Trophoblast cell (in vitro differentiated cells and primary cell): ENCODE results near the gene PFKFB2.

Source experiments
- DNase-seq, 2 donors: peaks; one replicate each; pipeline ENCODE4 v3.0.0-alpha.2; 2016
- H2AFZ ChIP-seq: 2 replicates; pipeline ENCODE4 v1.6.1; 2013; ENCODE audit warnings: low read length, moderate library complexity, mild to moderate bottlenecking; ENCODE audit not compliant: insufficient read depth, poor library complexity
- H2AK5ac ChIP-seq: 2 replicates; pipeline ENCODE4 v1.6.1; 2013; ENCODE audit warnings: mild to moderate bottlenecking, low read length
- H2BK120ac ChIP-seq: 2 replicates; pipeline ENCODE4 v1.6.1; 2013; ENCODE audit warnings: low read length, mild to moderate bottlenecking, moderate library complexity; ENCODE audit not compliant: insufficient read depth, poor library complexity
- H2BK12ac ChIP-seq: 2 replicates; pipeline ENCODE4 v1.6.1; 2013; ENCODE audit warnings: mild to moderate bottlenecking, low read length, moderate library complexity
- H2BK5ac ChIP-seq: 2 replicates; pipeline ENCODE4 v1.6.1; 2013; ENCODE audit warnings: low read length, low read depth, moderate library complexity, mild to moderate bottlenecking; ENCODE audit not compliant: poor library complexity
- H3K14ac ChIP-seq: 2 replicates; pipeline ENCODE4 v1.6.1; 2013; ENCODE audit warnings: mild to moderate bottlenecking, low read length
- H3K18ac ChIP-seq: 2 replicates; pipeline ENCODE4 v1.6.1; 2013; ENCODE audit warnings: mild to moderate bottlenecking, low read length
- H3K23ac ChIP-seq: 2 replicates; pipeline ENCODE4 v1.6.1; 2013; ENCODE audit warnings: low read length
- H3K27ac ChIP-seq: 2 replicates; pipeline ENCODE4 v1.5.1; 2013; ENCODE audit warnings: low read depth, mild to moderate bottlenecking, inconsistent platforms, low read length, moderate library complexity
- H3K27me3 ChIP-seq: 2 replicates; pipeline ENCODE4 v1.6.1; 2013; ENCODE audit warnings: inconsistent platforms, mild to moderate bottlenecking, low read length, moderate library complexity; ENCODE audit not compliant: insufficient read depth
- H3K36me3 ChIP-seq, 2 experiments: 1 replicate in 1 of 2; 2 replicates in 1 of 2; pipeline ENCODE4 v1.6.1; 2013; ENCODE audit warnings: low read length in 2 of 2, mild to moderate bottlenecking in 2 of 2, moderate library complexity in 1 of 2; ENCODE audit not compliant: insufficient read depth in 2 of 2, control insufficient read depth in 1 of 2
- H3K4ac ChIP-seq: 2 replicates; pipeline ENCODE4 v1.6.1; 2013; ENCODE audit warnings: low read depth, mild to moderate bottlenecking, low read length, moderate library complexity
- H3K4me1 ChIP-seq, 2 experiments: 1 replicate in 1 of 2; 2 replicates in 1 of 2; pipeline ENCODE4 v1.6.1; 2013; ENCODE audit warnings: low read length in 2 of 2, mild to moderate bottlenecking in 2 of 2, moderate library complexity in 1 of 2; ENCODE audit not compliant: insufficient read depth in 2 of 2, control insufficient read depth in 1 of 2
- H3K4me2 ChIP-seq: 2 replicates; pipeline ENCODE4 v1.6.1; 2013; ENCODE audit warnings: inconsistent platforms, mild to moderate bottlenecking, low read length, moderate library complexity
- H3K4me3 ChIP-seq: 2 replicates; pipeline ENCODE4 v1.5.1; 2013; ENCODE audit warnings: mild to moderate bottlenecking, low read depth, low read length, inconsistent platforms
- H3K79me1 ChIP-seq: one replicate; pipeline ENCODE4 v1.6.1; 2013; ENCODE audit warnings: low read length
- H3K79me2 ChIP-seq: 2 replicates; pipeline ENCODE4 v1.6.1; 2013; ENCODE audit warnings: low read length, mild to moderate bottlenecking; ENCODE audit not compliant: control insufficient read depth, insufficient read depth, poor library complexity
- H3K9ac ChIP-seq: 2 replicates; pipeline ENCODE4 v1.6.1; 2013; ENCODE audit warnings: mild to moderate bottlenecking, low read length
- H3K9me3 ChIP-seq: 2 replicates; pipeline ENCODE4 v1.6.1; 2013; ENCODE audit warnings: low read depth, mild to moderate bottlenecking, control low read depth, inconsistent platforms, low read length; ENCODE audit not compliant: insufficient read depth
- H4K12ac ChIP-seq: 2 replicates; pipeline ENCODE4 v1.6.1; 2013; ENCODE audit warnings: low read depth, mild to moderate bottlenecking, low read length, moderate library complexity
- H4K8ac ChIP-seq: 2 replicates; pipeline ENCODE4 v1.6.1; 2013; ENCODE audit warnings: low read depth, mild to moderate bottlenecking, low read length, moderate library complexity
- H4K91ac ChIP-seq: one replicate; pipeline ENCODE4 v1.6.1; 2013; ENCODE audit warnings: low read depth, mild to moderate bottlenecking, low read length, moderate library complexity
- WGBS: extraction: QIAGEN DNeasy Blood & Tissue Kit; methylation state at CpG from one replicate; pipeline ENCODE4 v1.1.7; 2013; ENCODE audit warnings: missing lambda C conversion rate; ENCODE audit not compliant: insufficient read length, insufficient coverage; ENCODE audit errors: extremely low coverage; 5-methylcytosine and 5-hydroxymethylcytosine counted together

Gene PFKFB2

GRCh38 chr1:207103892-207104373 lies 50.9 kb downstream of the PFKFB2 start, which contains the start of gene C4BPA:
C4BPA (plus strand) TSS chr1:207104233; CDS start chr1:207113026, 8,793 bp downstream.
- Histone ChIP-seq H2AK5ac (no peak within 1 kb of the TSS), H4K8ac (no peak within 1 kb of the TSS), H2AFZ (no peak within 1 kb of the TSS), H3K79me2 (no peaks in the 10 kb centered on the region), H3K27me3 (no peaks in the 10 kb centered on the region), H3K9me3 (peaks cover 3% of the 10 kb centered on the region), H3K18ac (no peak within 1 kb of the TSS), H3K9ac (no peak within 1 kb of the TSS), H3K79me1 (no peaks in the 10 kb centered on the region), H3K4ac (no peak within 1 kb of the TSS), H3K4me2 (no peak within 1 kb of the TSS), H3K14ac (no peak within 1 kb of the TSS), H3K23ac (no peak within 1 kb of the TSS), H2BK5ac (no peak within 1 kb of the TSS), H3K4me1 (no peaks in the 10 kb centered on the region), H2BK120ac (no peak within 1 kb of the TSS), H3K4me3 (no peak within 1 kb of the TSS), H2BK12ac (no peak within 1 kb of the TSS), H3K27ac (no peak within 1 kb of the TSS), H4K12ac (no peak within 1 kb of the TSS), H3K36me3 (no peaks in the 10 kb centered on the region), H4K91ac (no peak within 1 kb of the TSS)
- no peak for DNase-seq
- WGBS = no CpG with 5 or more reads among the region's 7 CpGs

GRCh38 chr1:207109004-207109403 lies 55.9 kb downstream of the PFKFB2 start:
- WGBS = no CpG with 5 or more reads among the region's 3 CpGs
- Histone ChIP-seq H3K14ac (no peak overlapping the region), H3K27ac (no peak overlapping the region), H3K27me3 (no peaks in the 10 kb centered on the region), H2BK120ac (no peak overlapping the region), H2AFZ (no peak overlapping the region), H3K4me3 (no peak overlapping the region), H3K4me1 (no peaks in the 10 kb centered on the region), H2BK12ac (no peak overlapping the region), H3K79me1 (no peaks in the 10 kb centered on the region), H4K91ac (no peak overlapping the region), H3K9ac (no peak overlapping the region), H4K12ac (no peak overlapping the region), H3K18ac (no peak overlapping the region), H3K23ac (no peak overlapping the region), H4K8ac (no peak overlapping the region), H2BK5ac (no peak overlapping the region), H3K9me3 (no peaks in the 10 kb centered on the region), H3K79me2 (no peaks in the 10 kb centered on the region), H2AK5ac (no peak overlapping the region), H3K36me3 (no peaks in the 10 kb centered on the region), H3K4ac (no peak overlapping the region), H3K4me2 (no peak overlapping the region)
- peak; percentile 83 to 88 for DNase-seq

GRCh38 chr1:207112616-207113296 lies 59.7 kb downstream of the PFKFB2 start:
- Histone ChIP-seq H4K12ac (no peak overlapping the region), H3K9me3 (no peaks in the 10 kb centered on the region), H3K23ac (no peak overlapping the region), H3K9ac (no peak overlapping the region), H3K18ac (no peak overlapping the region), H4K91ac (no peak overlapping the region), H2BK5ac (no peak overlapping the region), H3K79me1 (no peaks in the 10 kb centered on the region), H3K14ac (no peak overlapping the region), H2BK12ac (no peak overlapping the region), H2AK5ac (no peak overlapping the region), H3K4me3 (no peak overlapping the region), H3K4ac (no peak overlapping the region), H3K27ac (no peak overlapping the region), H3K4me1 (no peaks in the 10 kb centered on the region), H3K27me3 (no peaks in the 10 kb centered on the region), H2AFZ (no peak overlapping the region), H3K4me2 (no peak overlapping the region), H3K79me2 (no peaks in the 10 kb centered on the region), H4K8ac (no peak overlapping the region), H2BK120ac (no peak overlapping the region), H3K36me3 (no peaks in the 10 kb centered on the region)
- WGBS = no CpG with 5 or more reads among the region's 2 CpGs
- DNase-seq = no peak

- Histone ChIP-seq H3K4me3 (no peak overlapping the region), H3K23ac (no peak overlapping the region), H3K9ac (no peak overlapping the region), H3K4me1 (no peaks in the 10 kb centered on the region), H2BK12ac (no peak overlapping the region), H2AFZ (no peak overlapping the region), H3K27me3 (no peaks in the 10 kb centered on the region), H3K36me3 (no peaks in the 10 kb centered on the region), H3K79me2 (no peaks in the 10 kb centered on the region), H3K18ac (no peak overlapping the region), H3K27ac (no peak overlapping the region), H3K79me1 (no peaks in the 10 kb centered on the region), H4K12ac (no peak overlapping the region), H3K14ac (no peak overlapping the region), H2BK5ac (no peak overlapping the region), H2AK5ac (no peak overlapping the region), H3K4ac (no peak overlapping the region), H4K91ac (no peak overlapping the region), H3K4me2 (no peak overlapping the region), H3K9me3 (no peaks in the 10 kb centered on the region), H4K8ac (no peak overlapping the region), H2BK120ac (no peak overlapping the region)
- DNase-seq = peak; percentile 44 to 93
- 100% methylated on average over 1 of the region's 5 CpGs for WGBS
Observed at GRCh38 chr1:207115269-207115668, 62.2 kb downstream of the PFKFB2 start.
